HG03060 (cell line): ENCODE measurements around the gene TPO.

Experiments used
- ATAC-seq: cut with Tn5 transposase; IDR thresholded peaks from one replicate; pipeline ENCODE4 v1.9.1; 2021; ENCODE audit warnings: low read depth, moderate number of reproducible peaks; ENCODE audit not compliant: unreplicated experiment

TPO gene

DNA sequence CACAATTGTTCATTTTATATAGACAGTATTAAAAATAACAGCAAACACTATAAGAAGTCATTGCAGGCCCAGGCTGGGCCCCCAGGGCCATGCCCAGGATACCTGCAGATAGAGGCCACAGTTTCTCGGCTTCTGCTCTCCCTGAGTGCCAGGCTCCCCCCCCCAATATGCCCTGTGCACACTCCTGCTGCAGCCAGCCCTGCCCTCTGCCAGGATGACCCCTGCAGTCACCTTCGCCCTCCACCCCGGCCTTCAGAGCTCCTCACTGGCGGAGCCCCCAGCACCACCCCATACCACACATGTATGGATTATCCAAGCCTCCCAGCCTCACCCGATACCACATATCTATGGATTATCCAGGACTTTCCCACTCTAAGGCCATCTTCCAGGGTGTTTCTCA, 104.5 kb downstream of the TPO start:
- ATAC-seq, result no peak

DNA sequence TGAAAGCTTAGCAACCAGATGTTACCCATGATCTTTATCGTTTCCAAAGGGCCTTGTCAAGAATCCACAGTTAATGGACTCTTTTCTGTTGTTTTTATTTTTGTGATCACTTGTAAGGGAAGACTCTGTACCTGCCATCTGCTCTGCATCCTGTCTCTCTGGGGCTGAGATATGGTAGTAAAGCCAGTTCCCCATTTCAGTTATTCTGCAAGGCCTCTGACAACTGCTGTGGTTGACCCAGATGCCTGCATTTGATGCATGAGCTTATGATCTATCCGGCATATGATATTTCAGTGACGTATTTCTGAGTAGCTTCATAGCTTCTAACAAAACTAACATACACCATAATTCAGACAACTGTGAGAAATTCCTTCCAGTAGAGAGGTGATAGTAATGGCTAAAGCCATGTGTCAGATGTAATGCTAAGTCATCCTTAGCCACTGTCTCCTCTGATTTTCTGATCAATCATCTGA, 105.1 kb downstream of the TPO start:
- no peak for ATAC-seq

DNA sequence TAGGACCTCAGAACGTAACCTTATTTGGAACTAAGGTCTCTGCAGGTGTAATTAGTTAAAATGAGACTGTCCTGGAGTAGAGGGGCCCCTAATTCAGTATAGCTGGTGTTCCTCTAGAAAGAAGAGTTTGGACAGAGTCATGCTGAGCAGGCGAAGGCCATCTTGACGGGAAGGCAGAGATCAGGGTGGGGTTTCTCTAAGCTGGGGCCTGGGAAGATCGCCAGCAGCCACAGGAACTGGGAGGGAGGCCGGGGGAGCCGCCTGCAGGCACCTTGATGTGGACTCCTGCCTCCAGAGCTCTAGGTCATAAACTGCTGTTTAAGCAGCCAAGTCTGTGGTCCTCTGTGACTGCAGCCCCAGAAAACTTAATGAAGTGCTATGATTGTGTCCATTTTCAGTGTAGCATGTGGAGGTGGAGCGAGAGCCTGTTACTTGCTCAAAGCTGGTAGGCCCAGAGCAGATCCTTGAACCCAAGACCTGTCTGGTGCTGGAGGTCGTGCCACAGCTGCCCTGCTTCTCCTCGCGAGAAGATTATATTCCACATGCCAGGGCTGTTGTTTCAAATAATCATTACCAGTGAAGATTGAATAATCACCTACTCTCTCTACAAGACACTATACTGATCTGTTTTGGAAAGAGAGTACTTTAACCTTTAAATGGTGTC, 105.7 kb downstream of the TPO start:
- no peak for ATAC-seq

DNA sequence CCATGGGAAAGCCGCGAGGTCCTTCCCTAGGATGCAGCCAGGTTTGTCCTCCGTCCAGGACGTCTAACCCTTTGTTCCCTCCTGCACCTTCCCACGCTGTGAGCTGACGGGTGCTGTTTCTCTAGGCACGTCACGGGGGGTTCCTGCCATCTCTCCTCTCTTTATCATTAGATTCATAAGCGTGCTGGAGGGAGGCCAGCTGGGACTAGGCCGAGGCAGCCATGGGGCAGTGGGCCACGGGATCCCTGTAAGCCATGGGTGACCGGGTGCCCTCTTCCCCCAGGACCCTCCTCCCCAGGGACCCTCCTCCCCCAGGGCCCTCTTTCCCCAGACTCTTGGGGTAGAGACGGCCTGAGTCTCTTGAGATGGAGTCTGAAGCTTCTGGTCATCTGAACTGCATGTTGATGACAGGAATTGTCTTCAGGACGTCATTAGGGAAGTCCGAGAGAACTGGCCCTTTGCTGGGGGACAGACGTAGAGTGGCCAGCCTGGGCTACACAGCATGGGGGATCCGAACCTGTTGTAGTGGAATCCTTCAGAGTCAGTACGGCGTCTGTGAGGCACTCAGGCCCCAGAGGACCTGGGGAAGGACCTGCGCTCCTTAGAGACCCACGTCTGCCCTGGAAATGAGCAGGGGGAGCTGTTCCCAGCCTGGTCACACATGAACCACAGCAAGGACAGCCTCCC, 108.1 kb downstream of the TPO start:
- ATAC-seq, result no peak

DNA sequence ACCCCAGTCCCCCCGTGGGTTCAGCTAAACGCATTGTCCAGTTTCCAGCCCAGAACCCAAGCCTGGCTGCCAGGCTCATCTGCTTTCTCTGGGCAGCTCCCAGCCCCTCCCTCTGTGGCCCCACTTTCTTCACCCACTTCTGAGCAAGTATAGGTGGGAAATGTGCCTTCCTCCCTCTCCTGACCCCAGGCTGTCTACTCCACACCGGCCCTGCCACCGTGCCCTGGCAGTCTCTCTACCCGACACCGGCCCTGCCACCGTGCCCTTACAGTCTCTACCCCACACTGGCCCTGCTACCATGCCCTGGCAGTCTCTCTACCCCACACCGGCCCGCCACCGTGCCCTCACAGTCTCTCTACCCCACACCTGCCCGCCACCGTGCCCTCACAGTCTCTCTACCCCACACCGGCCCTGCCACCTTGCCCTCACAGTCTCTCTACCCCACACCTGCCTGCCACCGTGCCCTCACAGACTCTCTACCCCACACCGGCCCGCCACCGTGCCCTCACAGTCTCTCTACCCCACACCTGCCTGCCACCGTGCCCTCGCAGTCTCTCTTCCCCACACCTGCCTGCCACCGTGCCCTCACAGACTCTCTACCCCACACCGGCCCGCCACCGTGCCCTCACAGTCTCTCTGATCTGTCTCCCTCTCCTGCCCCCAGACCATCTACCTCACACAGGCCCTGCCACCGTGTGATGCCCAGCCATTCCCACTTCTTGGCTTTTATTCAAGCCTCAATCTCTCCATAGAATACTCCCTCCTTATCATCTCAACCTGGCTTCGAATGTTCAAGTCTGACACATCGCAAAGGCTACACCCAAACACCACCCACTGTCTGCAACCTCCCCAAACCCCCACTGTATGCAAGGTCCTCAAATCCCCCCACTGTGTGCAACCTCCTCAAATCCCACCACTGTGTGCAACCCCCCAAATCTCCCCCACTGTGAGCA, 108.9 kb downstream of the TPO start:
- ATAC-seq, result no peak

DNA sequence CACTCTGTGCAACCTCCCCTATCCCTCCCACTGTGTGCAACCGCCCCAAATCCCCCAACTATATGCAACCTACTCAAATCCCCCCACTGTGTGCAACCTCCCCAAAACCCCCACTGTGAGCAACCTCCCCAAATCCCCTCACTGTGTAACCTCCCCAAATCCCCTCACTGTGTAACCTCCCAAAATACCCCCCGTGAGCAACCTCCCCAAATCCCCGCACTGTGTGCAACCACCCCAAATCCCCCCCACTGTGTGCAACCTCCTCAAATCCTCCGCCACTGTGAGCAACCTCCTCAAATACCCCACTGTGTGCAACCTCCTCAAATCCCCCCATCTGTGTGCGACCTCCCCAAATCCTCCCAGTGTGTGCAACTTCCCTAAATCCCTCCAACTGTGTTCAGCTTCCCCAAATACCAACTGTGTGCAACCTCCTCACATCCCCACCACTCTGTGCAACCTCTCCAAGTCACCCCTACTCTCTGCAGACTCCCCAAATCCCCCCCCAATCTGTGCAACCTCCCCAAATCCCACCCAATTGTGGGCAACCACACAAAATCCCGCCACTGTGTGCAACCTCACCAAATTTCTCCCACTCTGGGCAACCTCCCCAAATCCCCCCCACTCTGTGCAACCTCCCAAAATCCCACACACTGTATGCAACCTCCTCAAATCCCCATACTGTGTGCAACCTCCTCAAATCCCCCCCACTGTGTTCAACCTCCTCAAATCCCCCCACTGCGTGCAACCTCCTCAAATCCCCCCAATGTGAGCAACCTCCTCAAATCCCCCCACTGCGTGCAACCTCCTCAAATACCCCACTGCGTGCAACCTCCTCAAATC, 114.1 kb downstream of the TPO start:
- ATAC-seq, result no peak

DNA sequence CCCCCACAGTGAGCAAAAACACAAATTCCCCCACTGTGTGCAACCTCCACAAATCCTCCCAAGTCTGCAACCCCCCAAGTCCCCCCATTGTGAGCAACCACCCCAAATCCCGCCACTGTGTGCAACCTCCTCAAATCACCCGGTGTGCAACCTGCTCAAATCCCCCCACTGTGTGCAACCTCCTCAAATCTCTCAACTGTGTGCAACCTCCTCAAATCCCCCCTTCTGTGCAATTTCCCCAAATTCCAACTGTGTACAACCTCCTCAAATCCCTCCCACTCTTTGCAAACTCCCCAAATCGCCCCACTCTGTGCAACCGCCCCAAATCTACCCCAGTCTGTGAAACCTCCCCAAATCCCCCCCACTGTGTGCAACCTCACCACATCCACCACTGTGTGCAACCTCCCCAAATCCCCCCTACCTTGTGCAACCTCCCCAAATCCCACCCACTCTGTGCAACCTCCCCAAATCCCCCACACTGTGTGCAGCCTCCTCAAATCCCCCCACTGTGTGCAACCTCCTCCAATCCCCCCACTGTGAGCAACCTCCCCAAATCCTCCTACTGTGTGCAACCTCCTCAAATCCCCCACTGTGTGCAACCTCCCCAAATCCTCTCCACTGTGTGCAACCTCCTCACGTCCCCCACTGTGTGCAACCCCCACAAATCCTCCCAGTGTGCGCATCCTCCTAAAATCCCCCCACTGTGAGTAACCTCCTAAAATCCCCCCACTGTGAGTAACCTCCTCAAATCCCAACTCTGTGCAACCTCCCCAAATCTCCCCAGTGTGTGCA, 115.2 kb downstream of the TPO start:
- no peak for ATAC-seq

DNA sequence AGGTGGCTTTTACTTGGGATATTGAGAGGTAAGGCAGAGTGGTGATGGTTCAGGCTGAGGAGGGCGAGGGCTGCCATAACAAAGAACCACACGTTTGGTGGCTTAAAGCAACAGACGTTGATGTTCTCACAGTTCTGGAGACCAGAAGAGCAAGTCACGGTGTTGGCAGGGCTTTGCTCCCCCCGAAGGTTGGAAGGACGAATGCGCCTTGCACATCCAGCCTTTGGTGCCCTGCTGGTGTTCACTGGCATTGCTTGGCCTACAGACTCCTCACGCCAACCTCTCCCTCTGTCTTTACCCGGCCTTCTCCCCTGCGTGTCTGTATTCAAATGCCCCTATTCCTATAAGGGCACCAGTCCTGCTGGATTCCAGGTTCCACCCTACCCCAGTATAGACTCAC, 125.4 kb downstream of the TPO start:
- ATAC-seq, result no peak

DNA sequence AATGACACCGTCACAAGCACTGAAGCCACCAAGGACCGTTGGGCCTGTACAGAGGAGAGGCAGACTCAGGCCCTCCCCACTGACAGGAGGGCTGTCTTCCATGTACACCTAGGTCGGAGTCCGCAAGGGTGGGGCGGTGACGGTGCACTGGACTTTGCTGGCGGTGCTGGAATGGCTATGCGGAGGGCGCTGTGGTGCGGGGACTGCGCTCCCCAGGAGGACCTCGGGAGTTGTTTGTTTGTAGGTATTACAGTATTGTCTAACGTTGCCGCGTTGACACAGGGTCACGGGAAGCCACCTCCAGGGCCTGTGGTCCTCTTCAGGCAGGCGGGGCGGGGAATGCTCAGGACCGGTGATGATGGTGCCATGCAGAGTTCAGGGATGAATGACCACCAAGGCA, 126.2 kb downstream of the TPO start:
- no peak for ATAC-seq

DNA sequence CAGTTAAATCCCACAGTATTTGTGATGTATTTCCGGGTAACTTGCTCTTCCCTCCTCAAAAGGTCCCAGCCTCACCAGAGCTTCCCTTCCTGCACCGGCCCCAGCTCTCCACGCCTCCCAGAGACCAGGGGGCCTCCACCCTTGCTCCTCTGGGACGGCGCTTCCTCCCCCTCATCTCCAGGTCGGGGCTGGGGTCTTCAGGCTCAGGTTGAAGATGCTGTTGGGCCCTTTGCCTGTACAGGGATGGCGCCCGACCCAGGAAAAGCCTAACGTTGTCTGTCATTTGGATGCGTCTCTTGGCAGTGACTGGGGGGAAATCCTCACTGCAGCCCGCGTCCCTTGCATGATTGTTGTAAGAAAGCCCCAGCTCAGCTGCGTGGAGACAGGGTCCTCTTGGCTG, 126.7 kb downstream of the TPO start:
- ATAC-seq, result no peak

DNA sequence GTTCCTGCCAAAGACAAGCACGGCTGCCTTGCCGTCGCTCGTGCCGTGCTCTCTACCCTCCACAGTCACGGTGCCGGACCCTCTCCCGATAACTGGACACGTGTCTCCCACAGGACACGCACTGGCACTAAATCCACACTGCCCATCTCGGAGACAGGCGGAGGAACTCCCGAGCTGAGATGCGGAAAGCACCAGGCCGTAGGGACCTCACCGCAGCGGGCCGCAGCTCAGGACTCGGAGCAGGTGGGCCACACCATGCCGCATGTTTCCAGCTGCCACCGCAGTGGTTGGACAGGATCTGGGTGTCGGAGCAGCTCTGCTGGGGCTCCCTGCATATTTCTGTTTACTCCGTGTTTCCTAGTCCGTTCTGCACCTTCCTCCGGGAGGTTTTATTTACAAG, 127.2 kb downstream of the TPO start:
- no peak for ATAC-seq

DNA sequence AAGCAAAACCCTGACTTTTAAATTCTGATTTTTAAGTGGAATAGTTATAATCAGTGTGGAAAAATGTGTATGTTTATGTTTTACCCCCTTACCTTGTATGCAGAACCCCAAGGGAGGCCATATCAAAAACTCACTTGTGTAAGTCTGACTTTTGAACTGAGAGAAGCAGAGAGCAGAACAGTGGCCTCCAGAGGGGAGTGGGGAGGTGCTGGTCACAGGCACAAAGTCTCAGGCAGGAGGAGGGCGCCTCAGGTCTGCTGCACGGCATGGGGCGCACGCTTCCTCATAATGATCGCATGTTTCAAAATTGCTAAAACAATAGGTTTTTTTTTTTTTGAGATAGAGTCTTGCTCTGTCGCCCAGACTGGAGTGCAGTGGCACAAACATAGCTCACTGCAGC, 127.8 kb downstream of the TPO start:
- ATAC-seq, result no peak

DNA sequence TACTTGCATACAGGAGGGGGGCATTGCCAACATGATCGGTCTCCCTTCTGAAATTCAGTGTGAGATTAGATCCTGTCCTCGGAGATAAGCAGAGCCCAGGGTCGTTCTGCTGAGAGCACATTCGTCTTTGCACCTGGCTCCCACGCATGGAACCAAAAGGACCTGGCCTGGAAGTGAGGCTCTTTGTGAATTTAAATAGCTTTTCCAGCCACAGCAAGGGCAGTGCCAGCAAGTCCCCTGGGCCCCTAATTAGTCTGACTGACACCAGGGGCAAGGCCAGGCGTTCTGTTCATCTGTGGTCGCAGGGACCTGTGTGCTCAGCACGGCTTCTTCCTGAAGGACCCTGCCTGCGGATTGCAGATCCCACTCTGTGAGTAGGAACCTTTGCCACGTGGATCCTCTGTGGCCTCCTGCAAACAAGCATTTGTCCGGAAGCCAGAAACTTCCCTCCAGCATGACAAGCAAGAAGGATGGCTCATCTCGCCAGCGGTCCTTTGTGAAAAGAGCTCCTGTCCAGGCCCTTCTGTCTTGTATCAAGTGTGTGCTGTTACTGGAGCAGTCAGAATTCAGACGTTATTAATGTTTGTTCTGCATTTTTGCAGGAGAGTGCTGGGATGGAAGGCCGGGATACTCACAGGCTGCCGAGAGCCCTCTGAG, 128.7 kb downstream of the TPO start:
- ATAC-seq, result no peak

DNA sequence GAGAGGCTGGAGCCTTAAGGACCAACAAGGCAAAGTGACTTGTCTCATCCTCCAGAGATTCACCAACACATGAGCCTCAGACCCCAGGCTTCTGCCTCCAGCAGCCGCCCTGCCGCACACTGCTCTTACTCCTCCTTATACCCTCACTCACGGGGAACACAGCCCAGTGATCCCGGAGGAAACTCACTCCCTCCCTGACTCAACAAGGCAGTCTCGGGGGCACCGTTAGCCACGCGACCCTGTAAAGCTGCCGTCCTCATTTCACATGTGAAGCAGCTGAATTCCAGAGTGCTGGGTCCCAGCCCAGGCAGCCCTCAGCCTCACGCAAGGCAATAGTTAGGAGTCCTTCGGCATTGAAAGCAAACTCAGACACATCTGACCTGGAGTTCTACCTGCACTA, 129.7 kb downstream of the TPO start:
- ATAC-seq, result no peak

DNA sequence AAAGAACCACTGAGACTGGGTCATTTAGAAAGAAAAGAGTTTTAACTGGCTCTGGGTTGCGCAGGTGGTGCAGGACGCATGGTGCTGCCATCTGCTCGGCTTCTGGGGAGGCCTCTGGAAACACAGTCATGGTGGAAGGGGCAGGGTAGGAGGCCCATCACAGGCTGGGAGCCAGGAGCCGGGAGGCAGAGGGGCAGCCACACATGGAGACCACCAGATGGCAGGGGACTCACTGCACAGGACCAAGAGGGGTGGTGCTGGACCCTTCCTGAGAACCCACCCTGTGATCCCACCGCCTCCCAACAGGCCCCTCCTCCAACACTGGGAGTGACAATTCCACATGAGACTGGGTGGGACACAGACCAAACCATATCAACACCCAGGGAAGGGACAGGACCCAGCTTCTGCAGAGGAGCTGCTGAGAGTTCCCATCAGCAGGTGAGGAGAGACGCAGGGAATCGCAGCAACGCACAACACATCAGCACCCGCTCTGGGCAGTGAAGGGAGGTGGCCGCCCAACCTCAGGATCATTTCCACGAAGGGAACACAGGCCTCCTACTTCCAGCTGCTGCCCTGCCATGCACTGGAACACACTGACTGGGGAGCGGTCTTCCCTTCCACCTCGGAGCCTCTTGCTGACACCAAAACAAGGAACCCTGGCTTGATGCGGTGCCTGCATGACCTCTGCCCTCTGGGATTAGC, 130.7 kb downstream of the TPO start:
- ATAC-seq, result no peak

DNA sequence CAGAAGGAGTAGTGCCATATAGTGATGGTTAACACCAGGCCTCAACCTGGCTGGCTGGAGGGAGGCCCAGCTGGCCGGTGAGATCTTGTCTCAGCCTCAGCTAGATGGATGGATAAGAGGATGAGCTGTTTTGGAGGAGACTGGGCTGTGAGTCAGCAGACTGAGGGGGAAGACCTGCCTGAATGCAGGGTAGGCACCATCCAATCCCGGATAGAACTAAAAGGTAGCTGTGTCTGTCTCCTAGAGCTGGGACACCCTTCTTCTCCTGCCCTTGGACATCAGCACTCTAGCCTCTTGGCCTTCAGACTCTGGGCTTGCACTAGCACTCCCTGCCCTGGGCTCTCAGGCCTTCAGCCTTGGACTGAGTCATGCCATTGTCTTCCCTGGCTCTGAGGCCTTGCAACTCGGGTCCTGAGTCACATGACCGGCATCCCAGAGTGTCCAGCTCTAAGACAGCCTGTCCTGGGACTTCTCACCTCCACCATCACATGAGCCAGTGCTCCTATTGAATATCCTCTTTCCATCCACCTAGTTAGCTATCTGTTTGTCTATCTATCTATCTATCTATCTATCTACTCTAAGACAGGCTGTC, 131.3 kb downstream of the TPO start:
- ATAC-seq, result no peak

DNA sequence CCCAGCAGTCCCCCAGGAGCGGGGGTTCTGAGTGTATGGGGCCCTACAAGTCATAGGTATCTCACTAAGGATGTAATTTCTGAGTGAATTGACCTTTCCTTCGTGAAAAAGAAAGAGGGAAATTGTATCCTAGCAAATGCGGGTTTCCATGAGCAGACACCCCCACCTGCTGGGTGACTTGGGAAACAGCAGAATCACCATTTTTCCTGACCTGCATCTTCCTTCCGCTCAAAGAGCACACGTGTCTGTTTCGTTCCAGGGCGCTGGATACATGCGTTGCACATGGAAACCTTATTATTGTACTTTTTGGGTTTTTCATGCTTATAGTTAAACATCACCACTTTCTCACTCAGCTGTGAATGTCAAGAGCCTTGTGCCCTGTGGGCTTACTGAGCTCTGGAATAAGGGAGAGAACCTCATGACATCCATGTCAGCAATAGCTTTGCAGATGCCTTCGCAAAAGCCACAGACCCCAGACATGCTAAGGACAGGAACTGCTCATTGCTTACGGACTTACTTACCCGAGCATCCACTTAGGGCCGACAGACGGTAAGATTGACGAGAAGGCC, 132.8 kb downstream of the TPO start:
- ATAC-seq, result no peak

DNA sequence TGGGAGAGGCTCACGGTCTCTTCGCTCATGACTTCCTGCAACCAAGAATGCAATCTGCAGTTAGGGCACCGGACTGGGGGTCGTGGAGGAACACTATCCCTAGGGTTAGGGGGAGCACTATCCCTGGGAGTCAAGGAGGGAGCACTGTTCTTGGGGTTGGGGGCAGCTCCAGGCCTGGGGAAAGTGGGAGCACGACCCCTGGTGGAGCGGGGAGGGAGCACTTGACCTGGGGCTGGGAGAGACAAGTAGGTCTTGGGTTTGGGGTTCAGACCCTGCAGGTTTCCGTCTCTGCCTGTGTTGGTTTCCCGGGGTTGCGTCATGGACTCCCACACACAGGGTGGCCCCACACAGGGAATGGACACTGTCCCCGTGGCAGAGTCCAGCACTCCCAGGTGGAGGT, 133.6 kb downstream of the TPO start:
- no peak for ATAC-seq
